H1 (cell line): ENCODE measurements around the gene ARHGAP28. TPM values are rescaled to one million over a fixed set of nuclear protein-coding genes. Genes with fewer than 3 reads are reported as not detected.

ENCODE experiments used
- CHD2 ChIP-seq: IDR thresholded peaks from 2 replicates; pipeline ENCODE4 v1.6.1; 2012; ENCODE audit warnings: low read length, improper control_type of control experiment
- NRF1 ChIP-seq: IDR thresholded peaks from 2 replicates; pipeline ENCODE4 v1.6.1; 2011; ENCODE audit warnings: mild to moderate bottlenecking, low read depth, low read length, improper control_type of control experiment
- SIN3A ChIP-seq, 2 experiments: IDR thresholded peaks in 1 of 2; conservative IDR thresholded peaks in 1 of 2; 2 replicates each; pipeline ENCODE4 v1.6.1; 2011 to 2012; ENCODE audit warnings: low read length in 2 of 2, improper control_type of control experiment in 1 of 2, low read depth in 1 of 2, mild to moderate bottlenecking in 1 of 2
- SP4 ChIP-seq: IDR thresholded peaks from 2 replicates; pipeline ENCODE4 v1.6.1; 2012; ENCODE audit warnings: low read length, inconsistent platforms
- ZNF274 ChIP-seq: IDR thresholded peaks from 2 replicates; pipeline ENCODE4 v1.7.0; 2012; ENCODE audit warnings: low read length, borderline replicate concordance; ENCODE audit errors: extremely low read depth
- polyA plus RNA-seq, 7 experiments: library from polyadenylated mRNA; depleted of rRNA in 3 of 7; stranded (reverse) in 5 of 7; unstranded in 2 of 7; fragments of >200 nt in 5 of 7; fragments of 200-250 nt in 2 of 7; gene quantifications; 1 replicate in 5 of 7; 2 replicates in 1 of 7; 4 replicates in 1 of 7; pipeline versions ENCODE4 v1.2.1 to v1.2.3, GENCODE V29; 2011 to 2013; ENCODE audit warnings: missing spikeins in 2 of 7, mixed read lengths in 2 of 7
- total RNA-seq: library from RNA; stranded (reverse); fragmentation: NEBNext Ultra II Directional; extraction: Animal tissue kit (Norgen Biotek cat#: 25700); gene quantifications from 2 replicates; pipeline ENCODE4 v1.2.1, GENCODE V29; 2021

The ARHGAP28 gene
- total and polyA plus RNA-seq, 2 of the 8 experiments (the other 6 are each of a cell fraction or from before 2014, with no cell fraction given) = 2.9 to 14.4 TPM

DNA sequence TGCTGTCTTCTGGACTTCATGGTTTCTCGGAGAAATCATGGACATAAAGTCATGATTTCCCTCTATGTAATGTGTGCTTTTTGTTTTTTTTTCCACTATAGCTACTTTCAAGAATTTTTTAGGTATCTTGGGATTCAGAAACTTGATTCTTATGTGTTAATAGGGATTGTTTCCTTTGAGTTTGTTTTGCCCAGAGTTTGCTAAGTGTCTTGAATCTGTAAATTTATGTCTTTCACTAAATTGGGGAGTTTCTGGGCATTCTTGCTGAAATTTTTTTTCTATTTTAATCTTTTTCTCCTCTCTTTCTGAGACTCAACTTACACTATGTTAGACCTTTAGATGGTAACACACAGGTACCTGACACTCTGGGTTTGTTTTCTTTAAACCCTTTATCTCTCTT lies 205.3 kb downstream of the ARHGAP28 start (continued):
- no peak for TF ChIP-seq SIN3A (conservative IDR thresholded peaks at IDR 0.05 in 1 of 2, IDR thresholded peaks at IDR 0.05 in 1 of 2; ENCODE audit: low read depth in 1 of 2, low read length in 2 of 2)
- TF ChIP-seq ZNF274 = no peak
- no peak for TF ChIP-seq NRF1
- no peak for TF ChIP-seq CHD2
- TF ChIP-seq SP4 = no peak
